OCI-LY7 (cell line): ENCODE measurements around the gene USP32. TPM values are rescaled to one million over a fixed set of nuclear protein-coding genes. Genes with fewer than 3 reads are reported as not detected.

Source experiments
- BruUV-seq: library from RNA; stranded (reverse); fragments of 400-500 nt; replicated peaks from 2 replicates; lab custom pipeline; 2021; lab: Mats Ljungman, UMichigan
- CTCF ChIA-PET: fragments of 300-600 bp; sonication (Branson Sonifier 250); formaldehyde crosslinking; loops from one replicate; lab custom pipeline; 2022; ENCODE audit warnings: antibody characterized with exemption; ENCODE audit not compliant: unreplicated experiment; lab: Charles Lee
- POLR2A ChIA-PET: fragments of 300-600 bp; sonication (Branson Sonifier 250); formaldehyde crosslinking; loops from one replicate; lab custom pipeline; 2022; ENCODE audit warnings: antibody characterized with exemption; lab: Charles Lee
- DNase-seq: peaks from one replicate; pipeline ENCODE4 v3.0.0-alpha.2; 2015; ENCODE audit warnings: low spot score
- H2AFZ ChIP-seq: fragments of 200-600 bp; sonication (generic), shearing (Covaris generic); 2 replicates; pipeline ENCODE4 v1.6.1; 2014; ENCODE audit warnings: mild to moderate bottlenecking, antibody characterized with exemption, low read length, moderate library complexity
- H3K27ac ChIP-seq: fragments of 200-600 bp; sonication (generic); 2 replicates; pipeline ENCODE4 v1.5.1; 2014; ENCODE audit warnings: mixed run types, low read depth, mild to moderate bottlenecking, moderate library complexity, low read length, inconsistent platforms; ENCODE audit not compliant: poor library complexity, severe bottlenecking
- H3K36me3 ChIP-seq: fragments of 200-600 bp; sonication (generic); 2 replicates; pipeline ENCODE4 v1.6.1; 2014; ENCODE audit warnings: mild to moderate bottlenecking, antibody characterized with exemption, low read length, moderate library complexity, mixed read lengths; ENCODE audit not compliant: insufficient read depth
- H3K4me1 ChIP-seq: fragments of 200-600 bp; sonication (generic); 2 replicates; pipeline ENCODE4 v1.5.1; 2014; ENCODE audit warnings: mild to moderate bottlenecking, low read length; ENCODE audit not compliant: insufficient read depth, poor library complexity, severe bottlenecking
- H3K4me2 ChIP-seq: fragments of 200-600 bp; sonication (generic); 2 replicates; pipeline ENCODE4 v1.6.1; 2014; ENCODE audit warnings: mild to moderate bottlenecking, low read length
- H3K4me3 ChIP-seq: fragments of 200-600 bp; sonication (generic); 2 replicates; pipeline ENCODE4 v1.5.1; 2014; ENCODE audit warnings: mild to moderate bottlenecking, low read depth, low read length; ENCODE audit not compliant: poor library complexity, severe bottlenecking
- H3K79me2 ChIP-seq: fragments of 200-600 bp; sonication (generic); 2 replicates; pipeline ENCODE4 v1.6.1; 2016; ENCODE audit warnings: low read depth, mild to moderate bottlenecking, low read length, moderate library complexity, mixed read lengths; ENCODE audit not compliant: insufficient read depth
- H3K9me2 ChIP-seq: fragments of 200-600 bp; sonication (generic); 2 replicates; pipeline ENCODE4 v1.6.1; 2016; ENCODE audit warnings: mild to moderate bottlenecking, low read length, mixed read lengths; ENCODE audit not compliant: insufficient read depth
- H3K9me3 ChIP-seq: fragments of 200-600 bp; sonication (generic); 2 replicates; pipeline ENCODE4 v1.6.1; 2014; ENCODE audit warnings: mild to moderate bottlenecking, mixed run types, low read length, mixed read lengths
- H4K20me1 ChIP-seq: fragments of 200-600 bp; sonication (generic); 2 replicates; pipeline ENCODE4 v1.6.1; 2014; ENCODE audit warnings: mild to moderate bottlenecking, antibody characterized with exemption, low read length, moderate library complexity, mixed read lengths; ENCODE audit not compliant: insufficient read depth
- CTCF ChIP-seq: fragments of 200-600 bp; sonication (generic); conservative IDR thresholded peaks from 2 replicates; pipeline ENCODE4 v1.5.1; 2014; ENCODE audit warnings: mild to moderate bottlenecking, antibody characterized with exemption, low read length, moderate library complexity, mixed read lengths
- EZH2phosphoT487 ChIP-seq: fragments of 200-600 bp; sonication (generic); IDR thresholded peaks from 2 replicates; pipeline ENCODE4 v1.6.1; 2018; ENCODE audit warnings: low read depth, borderline replicate concordance, mild to moderate bottlenecking, mixed run types, antibody characterized with exemption, low read length, moderate library complexity, mixed read lengths
- intact Hi-C: fragments of 100-400 bp; cut with micrococcal nuclease; formaldehyde crosslinking; loops from one replicate; pipeline ENCODE4 v1.10.0; 2022; ENCODE audit not compliant: unreplicated experiment
- total RNA-seq, 2 experiments: library from RNA; depleted of rRNA in 1 of 2; stranded (reverse); fragments of >200 nt in 1 of 2; shearing (Covaris generic) in 1 of 2; gene quantifications; 2 replicates each; pipeline ENCODE4 v1.2.3, GENCODE V29; 2014 to 2022

USP32 gene
- total RNA-seq, 2 experiments from 2014 or later: 16.9 to 28.0 TPM

GRCh38 chr17:60396412-60396811 is 4.5 kb upstream of the USP32 start:
- intact Hi-C loops: loop anchor here (10.0 kb wide), 2 partner anchors 62 to 262 kb away; no protein-coding TSS in a partner anchor
- Histone ChIP-seq H4K20me1 (no peaks in the 10 kb centered on the region), H3K9me2 (no peaks in the 10 kb centered on the region), H3K4me3 (no peak overlapping the region), H3K4me1 (peaks cover 19% of the 10 kb centered on the region), H3K27ac (no peak overlapping the region), H3K4me2 (no peak overlapping the region), H3K36me3 (no peaks in the 10 kb centered on the region), H2AFZ (no peak overlapping the region), H3K9me3 (no peaks in the 10 kb centered on the region), H3K79me2 (peaks cover 3% of the 10 kb centered on the region; the same call in 1 of the 2 replicates)
- TF ChIP-seq CTCF (no peak), EZH2phosphoT487 (no peak)
- no TSS peak for BruUV-seq
- POLR2A ChIA-PET: no interaction called here
- DNase-seq: no peak
- CTCF ChIA-PET: no interaction called here

GRCh38 chr17:60395508-60396065 is 3.7 kb upstream of the USP32 start:
- H2AFZ ChIP-seq: no peak overlapping the region
- H3K4me2 ChIP-seq: no peak overlapping the region
- no peaks in the 10 kb centered on the region for H4K20me1 ChIP-seq
- H3K9me2 ChIP-seq: no peaks in the 10 kb centered on the region
- CTCF ChIA-PET: no interaction called here
- no peaks in the 10 kb centered on the region for H3K9me3 ChIP-seq
- H3K4me3 ChIP-seq: no peak overlapping the region
- peaks cover 23% of the 10 kb centered on the region for H3K4me1 ChIP-seq
- POLR2A ChIA-PET: no interaction called here
- peaks cover 11% of the 10 kb centered on the region; the same call in 1 of the 2 replicates for H3K79me2 ChIP-seq
- H3K36me3 ChIP-seq: no peaks in the 10 kb centered on the region
- BruUV-seq: no TSS peak
- no peak for DNase-seq
- TF ChIP-seq EZH2phosphoT487 (no peak), CTCF (no peak)
- no peak overlapping the region for H3K27ac ChIP-seq
- intact Hi-C loops: loop anchor here (10.0 kb wide), 2 partner anchors 61 to 261 kb away; no protein-coding TSS in a partner anchor
